CD14-positive monocyte (primary cell): ENCODE measurements around the gene TEKT2. TPM values are rescaled to one million over a fixed set of nuclear protein-coding genes. Genes with fewer than 3 reads are reported as not detected.

Experiments used
- DNase-seq, 3 donors: peaks; one replicate each; pipeline ENCODE4 v3.0.0-alpha.2; 2011 to 2022
- H2AFZ ChIP-seq: 2 replicates; pipeline ENCODE4 v1.6.0; 2012; ENCODE audit warnings: mild to moderate bottlenecking, low read depth, low read length, inconsistent platforms; ENCODE audit not compliant: insufficient read depth, poor library complexity, severe bottlenecking
- H3K27ac ChIP-seq, 2 donors: 1 replicate in 1 of 2; 2 replicates in 1 of 2; pipeline ENCODE4 v1.5.1; 2012 to 2013; ENCODE audit warnings: low read length in 2 of 2, control low read depth in 1 of 2, inconsistent platforms in 1 of 2, low read depth in 1 of 2, mild to moderate bottlenecking in 1 of 2
- H3K27me3 ChIP-seq, 2 donors: one replicate each; pipeline versions ENCODE4 v1.6.0 to v1.6.1; 2011 to 2013; ENCODE audit warnings: low read length in 2 of 2; ENCODE audit not compliant: control insufficient read depth in 2 of 2, insufficient read depth in 2 of 2
- H3K36me3 ChIP-seq, 2 donors: replicated peaks in 1 of 2; 1 replicate in 1 of 2; 2 replicates in 1 of 2; pipeline versions ENCODE4 v1.5.1 to v1.6.1; 2012 to 2013; ENCODE audit warnings: low read length in 2 of 2, control low read depth in 1 of 2, inconsistent platforms in 1 of 2, mild to moderate bottlenecking in 1 of 2; ENCODE audit not compliant: insufficient read depth in 2 of 2, control insufficient read depth in 1 of 2
- H3K4me1 ChIP-seq, 2 donors: 1 replicate in 1 of 2; 2 replicates in 1 of 2; pipeline versions ENCODE4 v1.5.1 to v1.6.1; 2012 to 2013; ENCODE audit warnings: low read length in 2 of 2, control low read depth in 1 of 2, inconsistent platforms in 1 of 2, mild to moderate bottlenecking in 1 of 2, moderate library complexity in 1 of 2; ENCODE audit not compliant: insufficient read depth in 2 of 2, control insufficient read depth in 1 of 2
- H3K4me2 ChIP-seq: replicated peaks from 2 replicates; pipeline ENCODE3; 2012; ENCODE audit warnings: low read length, moderate library complexity, mild to moderate bottlenecking; ENCODE audit not compliant: poor library complexity, severe bottlenecking; ENCODE audit errors: extremely low read depth
- H3K4me3 ChIP-seq, 3 experiments: fragments of 200-600 bp in 1 of 3; sonication (generic) in 1 of 3; replicated peaks in 1 of 3; 1 replicate in 2 of 3; 2 replicates in 1 of 3; pipeline ENCODE4 v1.5.1; 2011 to 2013; ENCODE audit warnings: low read length in 3 of 3, mild to moderate bottlenecking in 3 of 3, control low read depth in 2 of 3, low read depth in 2 of 3, inconsistent platforms in 1 of 3, moderate library complexity in 1 of 3
- H3K79me2 ChIP-seq: 2 replicates; pipeline ENCODE4 v1.6.0; 2012; ENCODE audit warnings: mild to moderate bottlenecking, control low read depth, inconsistent platforms, low read length, moderate library complexity; ENCODE audit not compliant: insufficient read depth
- H3K9ac ChIP-seq: 2 replicates; pipeline ENCODE4 v1.6.0; 2017; ENCODE audit warnings: low read length, mild to moderate bottlenecking; ENCODE audit not compliant: insufficient read depth, poor library complexity, severe bottlenecking
- H3K9me3 ChIP-seq, 2 donors: replicated peaks in 1 of 2; 1 replicate in 1 of 2; 2 replicates in 1 of 2; pipeline versions ENCODE4 v1.5.1 to v1.6.1; 2012 to 2013; ENCODE audit warnings: low read length in 2 of 2, control low read depth in 1 of 2; ENCODE audit not compliant: control insufficient read depth in 1 of 2, insufficient read depth in 1 of 2
- H4K20me1 ChIP-seq: 2 replicates; pipeline ENCODE4 v1.6.0; 2012; ENCODE audit warnings: mild to moderate bottlenecking, low read length, control low read depth, moderate library complexity; ENCODE audit not compliant: insufficient read depth
- H3K27ac Mint-ChIP-seq, 7 donors: one replicate each; pipeline ENCODE4 v1.8.0; 2020; ENCODE audit warnings: mild to moderate bottlenecking in 7 of 7, mixed read lengths in 7 of 7, moderate library complexity in 6 of 7, inconsistent platforms in 2 of 7
- H3K27me3 Mint-ChIP-seq, 3 donors: one replicate each; pipeline ENCODE4 v1.8.0; 2021 to 2022; ENCODE audit warnings: low read depth in 3 of 3, mild to moderate bottlenecking in 3 of 3, mixed read lengths in 3 of 3, moderate library complexity in 3 of 3, inconsistent platforms in 1 of 3
- H3K36me3 Mint-ChIP-seq, 2 donors: one replicate each; pipeline ENCODE4 v1.8.0; 2020; ENCODE audit warnings: mixed read lengths in 2 of 2, inconsistent platforms in 1 of 2, mild to moderate bottlenecking in 1 of 2
- H3K4me1 Mint-ChIP-seq: one replicate; pipeline ENCODE4 v1.8.0; 2020; ENCODE audit warnings: mild to moderate bottlenecking, mixed read lengths
- H3K4me3 Mint-ChIP-seq, 2 donors: one replicate each; pipeline ENCODE4 v1.8.0; 2020; ENCODE audit warnings: mild to moderate bottlenecking in 2 of 2, mixed read lengths in 2 of 2, moderate library complexity in 1 of 2
- H3K9me3 Mint-ChIP-seq, 7 donors: one replicate each; pipeline ENCODE4 v1.8.0; 2020 to 2022; ENCODE audit warnings: mixed read lengths in 7 of 7, mild to moderate bottlenecking in 6 of 7, moderate library complexity in 6 of 7, inconsistent platforms in 2 of 7
- WGBS: methylation state at CpG from one replicate; pipeline ENCODE4 v1.1.5; 2013; ENCODE audit warnings: missing lambda C conversion rate; ENCODE audit not compliant: insufficient coverage; 5-methylcytosine and 5-hydroxymethylcytosine counted together
- intact Hi-C, 2 donors: fragments of 100-400 bp; cut with micrococcal nuclease; formaldehyde crosslinking; loops; one replicate each; pipeline versions ENCODE4 v1.15.0 to v1.15.1; 2023
- polyA plus RNA-seq, 3 donors: library from polyadenylated mRNA; depleted of rRNA in 1 of 3; unstranded in 2 of 3; stranded (reverse) in 1 of 3; fragments of 300-500 nt in 2 of 3; fragments of >200 nt in 1 of 3; fragmentation: Illumina TruSeq in 2 of 3; gene quantifications; 1 replicate in 2 of 3; 2 replicates in 1 of 3; pipeline ENCODE4 v1.2.3, GENCODE V29; 2012 to 2021
- TF ChIP-seq, protein P1 (sequence below): fragments of 200-600 bp; IDR thresholded peaks from one replicate; pipeline ENCODE4 v1.8.0; 2022; ENCODE audit warnings: antibody characterized with exemption, mild to moderate bottlenecking

Gene TEKT2
- polyA plus RNA-seq, 3 donors, result 0.23 TPM; not detected in 2

- no peak overlapping the region for H3K4me3 Mint-ChIP-seq
- Histone ChIP-seq H2AFZ (no peak overlapping the region), H4K20me1 (no peaks in the 10 kb centered on the region), H3K27me3 (peaks cover 0 to 21% of the 10 kb centered on the region in 2 donors), H3K4me2 (no peak overlapping the region), H3K4me1 (peaks cover 11 to 14% of the 10 kb centered on the region in 2 donors), H3K9ac (no peak overlapping the region), H3K36me3 (no peaks in the 10 kb centered on the region), H3K27ac (no peak overlapping the region), H3K79me2 (no peaks in the 10 kb centered on the region), H3K4me3 (no peak overlapping the region), H3K9me3 (no peaks in the 10 kb centered on the region)
- TF ChIP-seq, protein P1, sequence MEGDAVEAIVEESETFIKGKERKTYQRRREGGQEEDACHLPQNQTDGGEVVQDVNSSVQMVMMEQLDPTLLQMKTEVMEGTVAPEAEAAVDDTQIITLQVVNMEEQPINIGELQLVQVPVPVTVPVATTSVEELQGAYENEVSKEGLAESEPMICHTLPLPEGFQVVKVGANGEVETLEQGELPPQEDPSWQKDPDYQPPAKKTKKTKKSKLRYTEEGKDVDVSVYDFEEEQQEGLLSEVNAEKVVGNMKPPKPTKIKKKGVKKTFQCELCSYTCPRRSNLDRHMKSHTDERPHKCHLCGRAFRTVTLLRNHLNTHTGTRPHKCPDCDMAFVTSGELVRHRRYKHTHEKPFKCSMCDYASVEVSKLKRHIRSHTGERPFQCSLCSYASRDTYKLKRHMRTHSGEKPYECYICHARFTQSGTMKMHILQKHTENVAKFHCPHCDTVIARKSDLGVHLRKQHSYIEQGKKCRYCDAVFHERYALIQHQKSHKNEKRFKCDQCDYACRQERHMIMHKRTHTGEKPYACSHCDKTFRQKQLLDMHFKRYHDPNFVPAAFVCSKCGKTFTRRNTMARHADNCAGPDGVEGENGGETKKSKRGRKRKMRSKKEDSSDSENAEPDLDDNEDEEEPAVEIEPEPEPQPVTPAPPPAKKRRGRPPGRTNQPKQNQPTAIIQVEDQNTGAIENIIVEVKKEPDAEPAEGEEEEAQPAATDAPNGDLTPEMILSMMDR, result no peak
- H3K36me3 Mint-ChIP-seq, result no peaks in the 10 kb centered on the region
- 84% methylated on average over 3 of the region's 3 CpGs for WGBS
- H3K27ac Mint-ChIP-seq, result peak overlapping the region in 1 of 7 donors; percentile 79
- peaks cover 12% of the 10 kb centered on the region for H3K4me1 Mint-ChIP-seq
- no peak for DNase-seq
- H3K27me3 Mint-ChIP-seq, result peaks cover 19 to 28% (median 27%) of the 10 kb centered on the region in 3 donors
- peaks cover 0 to 6% (median 0%) of the 10 kb centered on the region in 7 donors for H3K9me3 Mint-ChIP-seq
- intact Hi-C loops, result no loop called here
Observed at GRCh38 chr1:36081926-36082485, 1.9 kb upstream of the TEKT2 start.

GRCh38 chr1:36083219-36083618 lies 675 bp upstream of the TEKT2 start:
- H4K20me1 ChIP-seq, result no peaks in the 10 kb centered on the region
- H3K36me3 ChIP-seq, result no peaks in the 10 kb centered on the region
- intact Hi-C loops, result no loop called here

More at GRCh38 chr1:36083219-36083618, 675 bp upstream of the TEKT2 start:
- peaks cover 0 to 6% (median 0%) of the 10 kb centered on the region in 7 donors for H3K9me3 Mint-ChIP-seq
- H3K9me3 ChIP-seq, result no peaks in the 10 kb centered on the region
- TF ChIP-seq, protein P1, result no peak
- H3K4me3 ChIP-seq, result no peak overlapping the region
- no peaks in the 10 kb centered on the region for H3K79me2 ChIP-seq
- H3K4me1 Mint-ChIP-seq, result peaks cover 11% of the 10 kb centered on the region
- no peak overlapping the region for H3K4me2 ChIP-seq
- peaks cover 0 to 21% of the 10 kb centered on the region in 2 donors for H3K27me3 ChIP-seq
- 89% methylated on average over 11 of the region's 13 CpGs for WGBS
- peaks cover 14 to 16% of the 10 kb centered on the region in 2 donors for H3K4me1 ChIP-seq
- DNase-seq, result no peak
- no peaks in the 10 kb centered on the region for H3K36me3 Mint-ChIP-seq
- H3K27me3 Mint-ChIP-seq, result peaks cover 19 to 28% (median 27%) of the 10 kb centered on the region in 3 donors
- peak overlapping the region in 1 of 7 donors; percentile 2 for H3K27ac Mint-ChIP-seq
- no peak overlapping the region for H2AFZ ChIP-seq
- no peak overlapping the region for H3K9ac ChIP-seq
- peak overlapping the region; percentile 71 to 86 for H3K4me3 Mint-ChIP-seq
- no peak overlapping the region for H3K27ac ChIP-seq
